GM21717 (cell line): Measurements from ENCODE around the gene SCAMP4.

Source experiments
- ATAC-seq: cut with Tn5 transposase; IDR thresholded peaks from one replicate; pipeline ENCODE4 v1.9.1; 2021; ENCODE audit warnings: mild to moderate bottlenecking, moderate library complexity; ENCODE audit not compliant: unreplicated experiment

Gene SCAMP4

DNA sequence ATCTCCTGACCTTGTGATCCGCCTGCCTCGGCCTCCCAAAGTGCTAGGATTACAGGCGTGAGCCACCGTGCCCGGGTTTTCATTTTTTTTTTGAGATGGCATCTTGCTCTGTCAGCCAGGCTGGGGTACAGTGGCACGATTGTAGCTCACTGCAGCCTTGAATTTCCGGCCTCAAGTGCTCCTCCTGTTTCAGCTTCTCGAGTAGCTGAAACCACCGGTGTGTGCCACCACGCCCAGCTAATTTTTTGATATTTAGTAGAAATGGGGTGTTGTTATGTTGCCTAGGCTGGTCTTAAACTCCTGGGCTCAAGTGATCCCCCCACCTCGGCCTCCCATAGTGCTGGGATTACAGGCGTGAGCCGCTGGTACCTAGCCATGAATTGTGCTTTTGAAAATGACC lies 5.9 kb downstream of the SCAMP4 start:
- ATAC-seq, result no peak

DNA sequence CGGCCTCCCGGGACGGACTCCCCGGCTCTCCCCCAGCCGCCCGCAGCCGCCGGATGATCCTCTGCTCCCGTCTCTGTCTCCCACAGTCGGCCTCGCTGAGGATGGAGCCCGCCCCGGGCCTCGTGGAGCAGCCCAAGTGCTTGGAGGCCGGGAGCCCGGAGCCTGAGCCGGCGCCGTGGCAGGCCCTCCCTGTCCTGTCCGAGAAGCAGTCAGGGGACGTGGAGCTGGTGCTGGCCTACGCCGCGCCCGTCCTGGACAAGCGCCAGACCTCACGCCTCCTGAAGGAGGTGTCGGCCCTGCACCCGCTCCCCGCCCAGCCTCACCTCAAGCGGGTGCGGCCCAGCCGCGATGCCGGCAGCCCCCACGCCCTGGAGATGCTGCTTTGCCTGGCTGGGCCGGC lies 6.8 kb downstream of the SCAMP4 start:
- no peak for ATAC-seq

DNA sequence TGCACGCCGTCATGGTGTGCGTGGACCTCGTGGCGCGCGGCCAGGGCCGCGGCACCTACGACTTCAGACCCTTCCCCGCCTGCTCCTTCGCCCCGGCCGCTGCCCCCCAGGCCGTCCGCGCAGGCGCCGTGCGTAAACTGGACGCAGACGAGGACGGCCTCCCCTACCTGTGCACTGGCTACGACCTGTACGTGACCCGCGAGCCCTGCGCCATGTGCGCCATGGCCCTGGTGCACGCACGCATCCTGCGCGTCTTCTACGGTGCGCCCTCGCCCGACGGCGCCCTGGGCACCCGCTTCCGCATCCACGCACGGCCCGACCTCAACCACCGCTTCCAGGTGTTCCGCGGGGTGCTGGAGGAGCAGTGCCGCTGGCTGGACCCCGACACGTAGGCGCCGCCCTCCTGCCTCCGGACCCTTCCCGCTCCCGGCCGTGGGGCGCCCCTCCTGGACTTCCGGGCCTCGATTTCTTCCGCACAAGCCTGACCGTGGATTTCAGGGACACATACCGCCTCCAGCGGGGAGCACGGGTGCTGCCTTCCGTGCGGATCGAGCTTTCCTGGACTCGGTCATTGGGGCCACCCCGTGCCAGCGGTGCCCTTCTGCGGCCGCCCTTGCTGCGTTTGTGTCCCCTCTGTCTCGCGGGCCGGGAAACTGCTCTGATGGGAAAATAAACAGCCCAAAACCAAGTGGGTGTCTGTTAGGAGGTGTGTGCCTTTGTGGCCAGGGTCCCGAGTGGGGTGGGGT lies 7.7 kb downstream of the SCAMP4 start:
- no peak for ATAC-seq

DNA sequence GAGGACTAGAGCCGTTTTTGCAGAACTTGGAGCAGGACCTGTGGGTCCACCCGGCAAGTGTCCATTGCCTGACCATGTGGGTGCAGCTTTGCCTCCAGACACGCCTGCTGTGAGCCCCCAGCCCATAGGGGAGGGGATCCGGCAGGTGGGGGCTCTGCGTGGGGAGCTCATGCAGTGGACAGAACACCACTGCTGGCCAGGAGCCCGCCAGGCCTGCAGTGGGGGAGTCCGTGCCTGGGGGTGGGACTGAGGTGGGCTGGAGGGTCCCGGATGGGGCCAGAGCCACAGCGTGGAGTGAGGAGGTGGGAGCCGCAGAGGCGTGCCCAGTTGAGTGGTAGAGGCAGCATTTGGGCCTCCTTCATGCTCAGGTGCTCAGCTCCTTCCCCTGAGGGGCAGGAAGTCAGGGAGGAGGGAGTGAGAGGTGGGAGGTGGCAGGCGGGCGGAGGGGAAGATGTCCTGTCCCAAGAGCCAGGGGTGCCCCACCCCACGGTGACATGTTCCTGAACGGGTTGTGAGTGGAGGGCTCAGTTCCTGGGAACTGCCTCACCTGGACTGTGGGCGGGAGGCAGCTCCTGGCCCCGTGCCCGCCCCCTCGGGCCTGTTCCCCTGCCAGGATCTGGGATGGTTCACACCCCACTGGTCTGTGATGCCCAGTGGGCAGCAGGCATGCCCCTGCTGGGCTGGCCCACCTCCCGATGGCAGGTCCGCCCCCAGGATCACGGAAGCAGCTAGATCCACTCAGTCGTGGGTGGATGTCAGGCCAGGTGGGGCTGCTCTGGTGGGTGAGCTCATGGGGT lies 8.8 kb downstream of the SCAMP4 start:
- ATAC-seq, result no peak

DNA sequence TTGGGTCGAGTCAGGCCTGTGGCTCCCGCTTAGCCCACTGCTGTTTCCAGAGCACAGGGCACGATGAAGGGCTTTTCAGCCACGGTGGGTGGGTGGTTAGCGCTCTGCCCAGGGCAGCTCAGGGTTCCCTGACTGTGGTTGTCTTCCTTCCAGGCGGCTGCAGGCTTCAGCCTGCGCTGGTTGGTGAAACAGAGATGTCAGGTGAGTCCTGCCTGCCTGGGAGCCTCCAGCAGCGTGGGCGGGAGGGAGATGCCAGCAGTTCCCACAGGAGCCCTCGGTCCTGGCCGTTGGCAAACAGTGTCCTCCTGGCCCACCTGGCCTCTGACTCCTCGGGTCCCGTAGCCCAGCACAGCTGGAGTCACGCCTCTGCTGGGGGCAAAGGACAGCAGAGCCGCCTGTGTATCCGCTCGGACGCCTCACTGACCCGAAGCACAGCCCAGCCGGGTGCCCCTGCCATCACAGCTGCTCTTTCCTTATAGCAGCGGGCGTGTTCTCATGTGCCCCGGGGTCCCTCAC lies 9.7 kb downstream of the SCAMP4 start:
- no peak for ATAC-seq

DNA sequence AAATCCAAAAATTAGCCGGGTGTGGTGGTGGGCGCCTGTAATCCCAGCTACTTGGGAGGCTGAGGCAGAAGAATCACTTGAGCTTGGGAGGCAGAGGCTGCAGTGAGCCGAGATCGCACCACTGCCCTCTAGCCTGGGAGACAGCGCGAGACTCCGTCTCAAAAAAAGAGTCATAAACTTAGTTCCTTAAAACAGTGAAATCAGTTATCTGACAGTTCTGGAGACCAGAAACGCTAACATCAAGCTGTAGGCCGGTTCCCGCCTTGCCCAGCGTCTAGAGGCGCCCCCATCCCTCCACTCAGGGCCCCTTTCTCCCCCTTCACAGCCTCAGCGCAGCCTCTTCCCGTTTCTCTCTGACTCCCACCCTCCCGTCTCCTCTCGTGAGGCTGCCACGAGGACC lies 11.9 kb downstream of the SCAMP4 start:
- ATAC-seq, result no peak

DNA sequence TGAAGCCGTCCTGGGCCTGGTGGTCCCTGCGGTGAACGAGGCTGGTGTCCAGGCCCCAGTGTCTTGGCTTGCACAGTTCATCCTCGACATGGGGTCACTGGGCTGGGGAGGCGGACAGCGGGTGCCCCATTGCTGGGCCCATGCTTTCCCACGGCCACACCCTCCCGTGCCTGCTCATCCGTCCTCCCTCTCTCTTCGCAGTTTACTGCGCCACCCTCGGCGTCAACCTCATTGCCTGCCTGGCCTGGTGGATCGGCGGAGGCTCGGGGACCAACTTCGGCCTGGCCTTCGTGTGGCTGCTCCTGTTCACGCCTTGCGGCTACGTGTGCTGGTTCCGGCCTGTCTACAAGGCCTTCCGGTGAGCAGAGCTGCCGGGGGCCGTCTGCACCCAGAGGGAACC lies 12.7 kb downstream of the SCAMP4 start:
- no peak for ATAC-seq

DNA sequence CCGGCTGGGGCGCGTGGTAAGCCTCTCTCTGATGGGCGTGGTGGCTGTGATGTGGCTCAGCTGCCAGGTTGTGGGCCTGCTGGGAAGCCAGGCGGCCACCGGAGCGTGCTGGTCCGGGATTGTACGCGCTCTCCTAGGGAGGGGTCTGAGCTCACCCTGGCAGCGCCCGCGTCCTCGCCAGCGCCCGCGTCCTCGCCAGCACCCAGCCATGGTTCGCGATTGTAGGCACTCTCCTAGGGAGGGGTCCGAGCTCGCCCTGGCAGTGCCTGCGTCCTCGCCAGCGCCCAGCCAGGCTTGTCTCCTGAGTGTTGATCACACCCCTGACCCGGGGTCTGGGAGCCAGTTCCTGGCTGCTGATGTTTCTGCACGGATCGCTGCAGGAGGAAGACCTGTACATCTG lies 13.8 kb downstream of the SCAMP4 start:
- no peak for ATAC-seq

DNA sequence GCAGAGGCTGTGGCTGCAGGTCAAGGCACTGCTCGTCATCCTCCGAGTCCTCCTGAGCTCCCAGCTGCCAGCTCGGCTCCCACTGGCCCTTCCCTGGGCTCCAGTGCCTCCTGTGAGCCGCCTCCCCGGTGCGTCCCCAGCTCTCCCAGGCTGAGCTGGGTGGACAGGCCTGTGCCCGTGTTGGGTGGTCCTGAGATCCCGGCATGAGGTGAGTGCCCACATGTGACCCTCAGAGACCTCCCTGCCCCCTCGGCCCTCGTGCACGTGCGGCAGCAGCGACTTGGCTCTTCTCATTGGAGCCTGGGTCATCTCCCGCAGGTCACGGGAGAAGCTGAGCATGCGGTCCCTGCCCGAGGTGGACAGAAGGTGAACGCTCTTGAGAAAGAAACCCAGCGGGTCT lies 15.4 kb downstream of the SCAMP4 start:
- ATAC-seq, result no peak

DNA sequence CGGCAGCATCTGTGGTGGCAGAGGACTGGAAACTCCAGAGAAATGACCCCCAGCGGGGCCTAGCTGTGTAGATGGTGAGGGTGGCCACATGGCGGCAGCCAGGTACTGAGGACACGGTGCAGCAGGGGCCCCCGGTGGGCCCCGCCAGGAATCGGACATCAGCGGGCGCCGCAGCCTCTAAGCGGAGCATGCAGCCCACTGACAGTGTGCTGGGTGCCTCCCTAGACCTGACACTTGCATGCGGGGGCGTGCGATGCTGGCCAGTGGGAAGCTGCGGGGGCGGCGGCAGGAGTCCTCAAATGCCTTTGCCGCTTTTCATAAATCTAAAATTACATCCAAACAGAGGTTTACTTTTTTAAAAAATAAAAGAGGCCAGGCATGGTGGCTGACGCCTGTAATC lies 16.1 kb downstream of the SCAMP4 start:
- ATAC-seq, result no peak

DNA sequence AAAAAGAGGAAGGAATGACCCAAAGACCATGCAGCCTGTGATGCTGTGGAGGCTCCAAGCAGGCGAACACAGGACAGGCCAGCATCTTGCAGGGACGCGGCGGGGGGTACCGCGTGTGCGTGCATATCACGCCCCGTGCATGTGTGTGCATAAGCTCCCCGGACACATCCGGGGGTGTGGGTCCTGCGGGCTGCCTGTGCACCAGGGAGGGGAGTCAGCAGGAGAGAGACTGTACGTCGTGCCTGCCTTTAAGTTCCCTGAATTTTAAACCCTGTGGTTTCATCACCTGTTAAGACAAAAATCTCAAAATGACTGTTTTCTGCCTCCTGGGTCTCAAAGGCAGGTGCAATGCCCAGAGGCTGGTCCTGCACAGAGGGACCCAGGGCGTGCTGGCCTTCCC lies 16.6 kb downstream of the SCAMP4 start:
- no peak for ATAC-seq

DNA sequence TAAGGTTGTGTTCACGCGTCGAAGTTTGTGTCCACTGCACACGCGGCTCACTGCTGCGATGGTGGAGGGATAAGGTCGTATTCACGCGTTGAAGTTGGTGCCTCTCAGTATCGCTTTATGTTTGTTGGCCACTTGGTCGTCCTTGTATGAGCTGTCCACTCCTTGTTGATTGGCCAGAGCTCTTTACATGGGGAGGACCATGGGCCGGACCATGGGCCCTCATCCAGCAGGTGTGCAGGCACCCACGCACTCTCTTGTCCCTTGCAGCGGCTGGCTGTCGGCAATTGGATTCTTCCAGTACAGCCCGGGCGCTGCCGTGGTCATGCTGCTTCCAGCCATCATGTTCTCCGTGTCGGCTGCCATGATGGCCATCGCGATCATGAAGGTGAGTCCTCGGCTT lies 17.6 kb downstream of the SCAMP4 start:
- ATAC-seq, result no peak

DNA sequence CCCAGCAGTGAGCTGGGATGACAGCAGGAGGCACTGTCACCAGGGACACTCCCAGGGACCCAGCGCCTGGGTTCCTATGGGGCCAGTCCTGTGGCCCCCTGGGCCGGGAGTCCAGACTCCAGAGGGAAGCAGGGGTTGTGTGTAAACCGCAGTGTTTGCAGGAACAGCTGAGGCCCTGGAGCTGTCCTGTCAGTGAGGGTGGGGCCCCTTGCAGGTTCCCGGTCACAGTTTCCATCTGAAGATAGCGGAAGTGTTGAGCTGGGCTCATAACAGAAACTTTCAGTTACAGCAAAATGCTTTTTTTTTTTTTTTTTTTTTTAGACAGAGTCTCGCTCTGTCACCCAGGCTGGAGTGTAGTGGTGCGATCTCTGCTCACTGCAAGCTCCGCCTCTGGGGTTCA lies 18.1 kb downstream of the SCAMP4 start:
- no peak for ATAC-seq

DNA sequence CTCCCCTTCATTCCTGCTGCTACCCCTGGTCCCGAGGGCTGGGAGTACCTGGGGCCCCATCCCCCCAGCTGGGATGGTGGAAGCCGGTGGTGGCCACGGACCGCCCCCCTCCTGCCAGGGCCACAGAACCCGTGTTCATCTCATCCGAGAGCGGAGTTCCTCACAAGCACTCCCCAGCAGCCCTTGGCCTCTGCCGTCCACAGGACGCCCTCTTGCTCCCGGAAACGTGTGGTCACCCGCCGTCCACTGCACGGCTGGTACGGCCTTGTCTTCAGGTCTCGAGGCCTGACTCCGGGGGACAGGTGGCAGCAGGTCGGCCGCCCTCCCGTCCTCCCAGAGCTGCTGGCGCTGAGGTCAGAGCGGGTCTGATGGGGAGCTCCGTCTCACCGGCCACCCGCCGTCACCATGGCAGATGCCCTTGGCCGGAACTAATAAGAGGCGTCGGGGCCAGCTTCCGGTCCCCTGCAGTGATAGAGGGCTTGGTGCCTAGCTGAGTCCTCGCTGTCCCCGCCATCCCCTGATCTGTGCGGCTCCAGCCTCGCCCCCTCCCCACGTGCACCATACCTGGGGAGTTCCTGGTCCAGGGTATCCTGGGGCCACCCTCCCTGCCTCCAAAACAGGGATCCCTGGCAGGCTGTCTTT lies 19.2 kb downstream of the SCAMP4 start:
- ATAC-seq, result no peak

DNA sequence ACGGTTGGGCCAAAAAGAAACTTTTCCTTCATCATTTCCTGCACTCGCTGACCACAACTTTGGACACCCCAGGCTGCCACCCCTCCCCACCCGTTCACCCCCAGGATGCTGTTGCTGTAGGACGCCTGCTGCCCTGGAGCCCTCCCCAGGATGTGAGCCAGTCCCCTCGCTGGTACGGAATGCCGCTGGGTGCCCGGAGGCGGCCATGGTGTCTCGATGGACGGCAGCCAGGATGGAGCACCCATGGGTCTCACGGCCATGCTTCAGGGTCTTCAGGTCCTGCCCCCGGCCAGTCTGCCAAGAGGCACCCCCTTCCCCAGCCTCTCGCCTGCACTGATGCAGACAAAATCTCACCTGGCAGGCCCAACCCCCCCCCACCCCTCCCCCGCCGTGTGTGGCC lies 20.3 kb downstream of the SCAMP4 start:
- no peak for ATAC-seq

DNA sequence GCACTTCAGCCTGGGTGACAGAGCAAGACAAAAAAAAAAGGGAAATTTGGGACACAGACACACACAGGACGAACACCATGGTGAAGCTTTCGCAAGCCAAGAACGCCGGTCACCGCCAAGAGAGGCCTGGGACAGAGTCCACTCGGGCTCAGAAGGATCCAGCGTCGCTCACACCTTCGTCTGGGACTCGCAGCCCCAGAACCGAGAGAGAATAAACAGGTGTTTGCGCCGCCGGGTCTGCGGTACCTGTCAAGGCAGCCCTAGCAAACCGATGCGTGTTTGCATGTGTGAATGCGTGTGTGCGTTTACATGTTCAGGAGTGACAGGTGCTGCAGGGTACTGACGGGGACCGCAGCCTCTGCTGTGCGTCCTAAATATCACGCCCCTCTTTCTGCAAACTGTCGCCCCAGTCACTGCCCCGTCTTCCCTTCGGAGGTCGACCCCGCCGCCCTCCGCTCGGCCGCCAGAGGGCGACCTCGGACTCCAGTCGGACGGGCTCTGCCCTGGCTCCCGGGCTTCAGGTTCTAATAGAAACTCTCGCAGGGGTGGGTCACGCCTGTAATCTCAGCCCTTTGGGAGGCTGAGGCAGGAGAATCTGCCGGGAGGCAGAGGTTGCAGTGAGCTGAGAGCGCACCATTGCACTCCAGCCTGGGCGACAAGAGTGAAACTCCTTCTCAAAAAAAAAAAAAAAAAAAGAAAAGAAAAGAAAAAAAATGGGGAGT lies 24.0 kb downstream of the SCAMP4 start:
- ATAC-seq, result no peak

DNA sequence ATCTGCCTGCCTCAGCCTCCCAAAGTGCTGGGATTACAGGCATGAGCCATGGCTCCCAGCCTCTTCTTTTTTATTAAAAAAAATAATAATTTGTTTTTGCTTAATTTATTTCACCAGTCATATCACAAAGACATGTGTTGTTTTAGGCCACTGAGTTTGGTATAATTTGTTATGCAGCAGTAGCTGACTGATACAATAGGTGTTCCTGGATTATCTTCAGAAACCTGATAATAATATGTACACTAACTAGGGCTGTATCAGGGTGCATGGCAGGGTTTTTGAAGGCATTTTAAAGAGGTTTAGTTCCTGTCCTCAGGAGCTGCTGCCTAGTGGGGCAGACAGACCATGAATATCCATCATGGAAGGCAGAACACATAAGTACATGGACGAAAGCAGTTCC lies 26.2 kb downstream of the SCAMP4 start:
- no peak for ATAC-seq

DNA sequence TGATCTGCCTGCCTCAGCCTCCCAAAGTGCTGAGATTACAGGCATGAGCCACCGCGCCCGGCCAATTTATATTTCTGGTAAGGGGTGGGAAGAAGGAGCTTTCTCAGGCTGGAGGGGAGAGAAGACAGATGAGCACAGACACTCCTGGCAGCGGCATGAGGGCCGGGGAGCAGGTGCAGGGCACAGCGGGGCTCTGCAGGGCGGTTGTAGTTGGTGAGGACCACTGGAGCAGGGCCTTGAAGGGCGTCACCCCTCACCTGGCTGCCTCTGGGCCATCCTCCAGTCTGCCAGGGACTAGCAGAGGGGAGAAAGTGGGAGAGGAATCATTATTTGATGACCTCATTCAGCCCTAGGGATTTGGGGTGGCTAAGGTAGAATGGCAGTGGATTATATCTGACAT lies 27.2 kb downstream of the SCAMP4 start:
- ATAC-seq, result no peak

DNA sequence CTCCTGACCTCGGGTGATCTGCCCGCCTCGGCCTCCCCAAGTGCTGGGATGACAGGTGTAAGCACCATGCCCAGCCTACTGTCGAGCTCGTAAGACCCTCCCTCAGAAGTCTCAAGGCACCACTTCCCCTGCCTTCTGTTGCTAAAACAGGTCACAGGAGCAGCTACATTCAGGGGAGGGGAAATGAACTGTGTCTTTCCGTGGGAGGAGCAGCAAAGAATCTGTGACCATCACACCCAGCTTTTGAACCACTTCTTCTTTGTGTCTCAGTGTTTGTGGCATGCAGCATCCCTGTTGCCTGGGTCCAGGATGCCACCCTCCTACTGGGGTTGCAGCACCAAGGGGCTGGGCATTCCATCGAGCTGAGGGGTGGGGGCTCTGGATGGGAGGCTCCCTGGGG lies 28.0 kb downstream of the SCAMP4 start:
- no peak for ATAC-seq

DNA sequence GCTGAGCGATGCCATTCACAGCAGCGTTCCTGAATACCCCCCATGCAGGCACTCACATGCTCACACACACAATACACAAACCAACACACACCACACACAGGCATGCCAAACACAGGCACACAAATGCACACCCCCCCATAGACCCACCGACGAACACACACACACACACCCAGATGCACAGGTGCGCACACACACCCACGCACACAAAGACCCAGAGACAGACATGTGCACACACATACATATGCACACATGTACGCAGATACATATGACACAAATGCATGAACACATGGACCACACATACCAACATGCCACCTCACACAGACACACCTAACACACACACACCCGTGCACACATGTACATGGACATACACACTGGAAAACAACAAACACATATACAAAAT lies 28.7 kb downstream of the SCAMP4 start:
- no peak for ATAC-seq

DNA sequence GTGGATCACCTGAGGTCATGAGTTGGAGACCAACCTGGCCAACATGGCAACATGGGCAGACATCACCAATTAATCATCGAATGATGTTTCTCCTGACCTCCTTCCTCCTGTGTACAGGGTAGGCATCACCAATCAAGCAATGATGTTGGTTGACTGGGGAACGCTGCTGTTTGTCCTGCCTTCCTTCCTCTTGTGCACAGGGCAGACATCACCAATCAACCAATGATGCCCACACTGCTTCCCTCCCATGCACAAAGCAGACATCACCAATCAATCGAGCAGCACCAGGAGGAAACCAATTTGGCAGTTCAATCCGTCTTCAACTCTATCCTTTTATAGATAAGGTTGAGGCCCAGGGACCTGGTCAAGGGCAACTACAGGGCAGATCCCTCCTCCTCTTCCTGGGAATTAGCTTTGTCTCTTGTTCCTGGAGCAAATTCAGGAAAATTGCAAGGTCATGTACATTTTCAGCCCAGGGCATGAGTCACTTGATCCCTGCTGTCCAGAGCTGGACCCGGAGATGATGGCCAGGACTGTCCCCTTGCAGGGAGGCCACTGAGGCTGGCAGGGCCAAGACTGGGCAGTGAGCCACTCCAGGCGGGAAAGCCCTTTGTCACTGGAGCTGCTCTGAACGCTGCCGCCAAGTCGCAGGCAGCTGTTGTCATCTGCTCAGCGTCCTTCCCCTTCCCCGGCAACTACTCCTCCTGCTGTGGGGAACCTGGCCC lies 30.4 kb downstream of the SCAMP4 start:
- no peak for ATAC-seq
